HCT116 (cell line): ENCODE results near the gene KCND2. TPM values are rescaled to one million over a fixed set of nuclear protein-coding genes. Genes with fewer than 3 reads are reported as not detected.

Experiments
- ATAC-seq: fragments of 200-7000 bp; cut with Tn5 transposase; 2 replicates; pipeline ENCODE4 v1.9.1; 2020; ENCODE audit warnings: mild to moderate bottlenecking, moderate library complexity
- BruUV-seq: library from RNA; stranded (reverse); fragments of 400-500 nt; replicated peaks from 2 replicates; lab custom pipeline; 2021; lab: Mats Ljungman, UMichigan
- CTCF ChIA-PET: fragments of 300-600 bp; sonication (Branson Sonifier 250); formaldehyde crosslinking; loops from one replicate; lab custom pipeline; 2021; ENCODE audit warnings: antibody characterized with exemption; lab: Charles Lee
- POLR2A ChIA-PET: fragments of 300-600, 350-600 bp; sonication (Branson Sonifier 250); formaldehyde crosslinking; loops from one replicate; lab custom pipeline; 2021; ENCODE audit warnings: antibody characterized with exemption; lab: Charles Lee
- RAD21 ChIA-PET, 2 experiments: fragments of 300-600 bp; sonication (Branson Sonifier 250); formaldehyde crosslinking; loops; one replicate each; lab custom pipeline; 2023; ENCODE audit warnings: low total read pairs in 2 of 2; ENCODE audit not compliant: uncharacterized antibody in 2 of 2, unreplicated experiment in 2 of 2, low non-redundant PET in 1 of 2; lab: Charles Lee
- DNase-seq: peaks from one replicate; pipeline ENCODE4 v3.0.0-alpha.2; 2010; ENCODE audit warnings: low read depth, low spot score
- H2AFZ ChIP-seq: fragments of 200-600 bp; shearing (Covaris generic), sonication (generic); 2 replicates; pipeline ENCODE4 v1.6.1; 2017; ENCODE audit warnings: low read depth, mixed run types, mixed read lengths, antibody characterized with exemption, low read length; ENCODE audit not compliant: poor library complexity, severe bottlenecking
- H3K27ac ChIP-seq: 2 replicates; pipeline ENCODE4 v1.5.1; 2012; ENCODE audit warnings: low read depth, low read length
- H3K27me3 ChIP-seq: fragments of 200-600 bp; sonication (generic); 2 replicates; pipeline ENCODE4 v1.6.1; 2016; ENCODE audit warnings: mixed run types, low read length, mixed read lengths; ENCODE audit not compliant: insufficient read depth
- H3K36me3 ChIP-seq, 2 experiments: fragments of 200-500 bp in 1 of 2; fragments of 200-600 bp in 1 of 2; sonication (Bioruptor generic) in 1 of 2; sonication (generic) in 1 of 2; 2 replicates each; pipeline versions ENCODE4 v1.5.1 to v1.6.1; 2014 to 2016; ENCODE audit warnings: low read length in 2 of 2, inconsistent platforms in 1 of 2, mixed read lengths in 1 of 2, mixed run types in 1 of 2; ENCODE audit not compliant: insufficient read depth in 2 of 2, control insufficient read depth in 1 of 2
- H3K4me1 ChIP-seq, 2 experiments: fragments of 200-600 bp in 1 of 2; sonication (generic) in 1 of 2; 2 replicates each; pipeline versions ENCODE4 v1.5.1 to v1.6.1; 2012 to 2017; ENCODE audit warnings: low read length in 2 of 2, inconsistent platforms in 1 of 2, mild to moderate bottlenecking in 1 of 2, mixed read lengths in 1 of 2, mixed run types in 1 of 2, moderate library complexity in 1 of 2; ENCODE audit not compliant: insufficient read depth in 2 of 2, control insufficient read depth in 1 of 2
- H3K4me2 ChIP-seq: fragments of 200-600 bp; sonication (generic); 2 replicates; pipeline ENCODE4 v1.6.1; 2017; ENCODE audit warnings: mixed run types, low read length, mixed read lengths
- H3K4me3 ChIP-seq, 2 experiments: fragments of 200-600 bp in 1 of 2; sonication (generic) in 1 of 2; replicated peaks in 1 of 2; 2 replicates each; pipeline ENCODE4 v1.5.1; 2011 to 2016; ENCODE audit warnings: low read length in 2 of 2, control low read depth in 1 of 2, low read depth in 1 of 2, mild to moderate bottlenecking in 1 of 2, mixed read lengths in 1 of 2, mixed run types in 1 of 2
- H3K79me2 ChIP-seq: fragments of 200-600 bp; sonication (generic); 2 replicates; pipeline ENCODE4 v1.6.1; 2017; ENCODE audit warnings: mild to moderate bottlenecking, mixed run types, low read length, moderate library complexity, mixed read lengths; ENCODE audit not compliant: insufficient read depth
- H3K9ac ChIP-seq: fragments of 200-600 bp; sonication (generic); 2 replicates; pipeline ENCODE4 v1.6.1; 2016; ENCODE audit warnings: low read length, mixed read lengths
- H3K9me2 ChIP-seq: fragments of 200-600 bp; sonication (generic), shearing (Covaris generic); 2 replicates; pipeline ENCODE4 v1.6.1; 2017; ENCODE audit warnings: mixed run types, mild to moderate bottlenecking, moderate library complexity; ENCODE audit not compliant: insufficient read depth
- H3K9me3 ChIP-seq, 2 experiments: fragments of 200-500 bp in 1 of 2; fragments of 200-600 bp in 1 of 2; sonication (Bioruptor generic) in 1 of 2; sonication (generic) in 1 of 2; 2 replicates each; pipeline ENCODE4 v1.6.1; 2014 to 2017; ENCODE audit warnings: low read length in 2 of 2, mixed read lengths in 2 of 2, inconsistent platforms in 1 of 2, low read depth in 1 of 2, mild to moderate bottlenecking in 1 of 2, mixed run types in 1 of 2, moderate library complexity in 1 of 2; ENCODE audit not compliant: control insufficient read depth in 1 of 2, insufficient read depth in 1 of 2
- H4K20me1 ChIP-seq: fragments of 200-600 bp; sonication (generic), shearing (Covaris generic); 2 replicates; pipeline ENCODE4 v1.6.1; 2017; ENCODE audit warnings: mixed run types, mild to moderate bottlenecking, moderate library complexity; ENCODE audit not compliant: insufficient read depth
- ATF3 ChIP-seq: IDR thresholded peaks from 2 replicates; pipeline ENCODE4 v1.6.1; 2012
- CBX3 ChIP-seq: IDR thresholded peaks from 2 replicates; pipeline ENCODE4 v1.6.1; 2012; ENCODE audit warnings: low read depth
- CEBPB ChIP-seq: IDR thresholded peaks from 2 replicates; pipeline ENCODE4 v1.6.1; 2012; ENCODE audit warnings: low read depth
- CTCF ChIP-seq, 3 experiments: fragments of 200-600 bp in 1 of 3; sonication (generic) in 1 of 3; IDR thresholded peaks in 2 of 3; conservative IDR thresholded peaks in 1 of 3; 2 replicates each; pipeline ENCODE4 v1.5.1; 2012 to 2017; ENCODE audit warnings: low read depth in 2 of 3, low read length in 2 of 3, antibody characterized with exemption in 1 of 3, borderline replicate concordance in 1 of 3, control low read depth in 1 of 3, mild to moderate bottlenecking in 1 of 3, mixed read lengths in 1 of 3, mixed run types in 1 of 3, moderate library complexity in 1 of 3; ENCODE audit not compliant: insufficient read depth in 1 of 3
- EGR1 ChIP-seq: IDR thresholded peaks from 2 replicates; pipeline ENCODE4 v1.6.1; 2012; ENCODE audit warnings: low read depth
- ELF1 ChIP-seq: IDR thresholded peaks from 2 replicates; pipeline ENCODE4 v1.6.1; 2012; ENCODE audit warnings: low read depth, borderline replicate concordance
- EZH2phosphoT487 ChIP-seq: fragments of 200-600 bp; IDR thresholded peaks from 2 replicates; pipeline ENCODE4 v1.6.1; 2018; ENCODE audit warnings: antibody characterized with exemption, borderline replicate concordance
- FOSL1 ChIP-seq: IDR thresholded peaks from 2 replicates; pipeline ENCODE4 v1.6.1; 2012; ENCODE audit warnings: low read depth
- JUND ChIP-seq: IDR thresholded peaks from 2 replicates; pipeline ENCODE4 v1.6.1; 2012
- POLR2A ChIP-seq: IDR thresholded peaks from 2 replicates; pipeline ENCODE4 v1.7.0; 2011; ENCODE audit warnings: borderline replicate concordance; ENCODE audit not compliant: insufficient read depth, insufficient read length; ENCODE audit errors: extremely low read depth
- POLR2AphosphoS5 ChIP-seq: IDR thresholded peaks from 2 replicates; pipeline ENCODE4 v1.6.1; 2011; ENCODE audit warnings: mild to moderate bottlenecking, low read depth, low read length, moderate library complexity
- SP1 ChIP-seq: IDR thresholded peaks from 2 replicates; pipeline ENCODE4 v1.6.1; 2012; ENCODE audit warnings: low read depth
- SRF ChIP-seq: IDR thresholded peaks from 2 replicates; pipeline ENCODE4 v1.6.1; 2012; ENCODE audit warnings: low read depth
- TCF7L2 ChIP-seq: IDR thresholded peaks from 2 replicates; pipeline ENCODE4 v1.7.0; 2011; ENCODE audit warnings: borderline replicate concordance, inconsistent platforms; ENCODE audit not compliant: insufficient read depth, insufficient read length; ENCODE audit errors: extremely low read depth
- ZFX ChIP-seq: fragments of 450-650 bp; IDR thresholded peaks from 2 replicates; pipeline ENCODE4 v1.6.1; 2017
- ZNF274 ChIP-seq: fragments of 200-500 bp; sonication (Bioruptor generic); IDR thresholded peaks from 2 replicates; pipeline ENCODE4 v1.6.1; 2014; ENCODE audit warnings: mild to moderate bottlenecking, low read depth, low read length, inconsistent platforms
- intact Hi-C: fragments of 100-400 bp; cut with micrococcal nuclease; formaldehyde crosslinking; loops from 2 replicates; pipeline ENCODE4 v1.10.0; 2022
- total RNA-seq: library from RNA; stranded (reverse); gene quantifications from one replicate; pipeline ENCODE4 v1.2.1, GENCODE V29; 2021; ENCODE audit not compliant: unreplicated experiment
- TF ChIP-seq, protein P1 (sequence below): IDR thresholded peaks from 2 replicates; pipeline ENCODE4 v1.6.1; 2011; ENCODE audit warnings: mild to moderate bottlenecking, low read length, moderate library complexity; ENCODE audit not compliant: insufficient replicate concordance; ENCODE audit errors: extremely low read depth

KCND2 gene
- total RNA-seq, 1 experiment from 2014 or later, result 0.05 TPM

- H3K79me2 ChIP-seq, result no peaks in the 10 kb centered on the region
- no peaks in the 10 kb centered on the region for H3K4me1 ChIP-seq
- no peaks in the 10 kb centered on the region for H3K36me3 ChIP-seq
- no peak for ATAC-seq
- TF ChIP-seq, protein P1, sequence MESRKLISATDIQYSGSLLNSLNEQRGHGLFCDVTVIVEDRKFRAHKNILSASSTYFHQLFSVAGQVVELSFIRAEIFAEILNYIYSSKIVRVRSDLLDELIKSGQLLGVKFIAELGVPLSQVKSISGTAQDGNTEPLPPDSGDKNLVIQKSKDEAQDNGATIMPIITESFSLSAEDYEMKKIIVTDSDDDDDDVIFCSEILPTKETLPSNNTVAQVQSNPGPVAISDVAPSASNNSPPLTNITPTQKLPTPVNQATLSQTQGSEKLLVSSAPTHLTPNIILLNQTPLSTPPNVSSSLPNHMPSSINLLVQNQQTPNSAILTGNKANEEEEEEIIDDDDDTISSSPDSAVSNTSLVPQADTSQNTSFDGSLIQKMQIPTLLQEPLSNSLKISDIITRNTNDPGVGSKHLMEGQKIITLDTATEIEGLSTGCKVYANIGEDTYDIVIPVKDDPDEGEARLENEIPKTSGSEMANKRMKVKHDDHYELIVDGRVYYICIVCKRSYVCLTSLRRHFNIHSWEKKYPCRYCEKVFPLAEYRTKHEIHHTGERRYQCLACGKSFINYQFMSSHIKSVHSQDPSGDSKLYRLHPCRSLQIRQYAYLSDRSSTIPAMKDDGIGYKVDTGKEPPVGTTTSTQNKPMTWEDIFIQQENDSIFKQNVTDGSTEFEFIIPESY, result no peak
- TF ChIP-seq FOSL1 (no peak), JUND (no peak), ZFX (no peak), EZH2phosphoT487 (no peak), CBX3 (no peak), SP1 (no peak), EGR1 (no peak), POLR2A (no peak), POLR2AphosphoS5 (no peak), SRF (no peak), ELF1 (no peak)
- no peak overlapping the region for H2AFZ ChIP-seq
- DNase-seq, result no peak
- no peaks in the 10 kb centered on the region for H3K9me2 ChIP-seq
- no peak overlapping the region for H3K27ac ChIP-seq
- H3K4me2 ChIP-seq, result no peak overlapping the region
- RAD21 ChIA-PET, result no interaction called here
- CTCF ChIA-PET, result no interaction called here
- no peaks in the 10 kb centered on the region for H3K9me3 ChIP-seq
- H3K4me3 ChIP-seq, result no peak overlapping the region
- no TSS peak for BruUV-seq
- H3K9ac ChIP-seq, result no peak overlapping the region
- no peaks in the 10 kb centered on the region for H4K20me1 ChIP-seq
- intact Hi-C loops, result no loop called here
- no peaks in the 10 kb centered on the region for H3K27me3 ChIP-seq
- POLR2A ChIA-PET, result no interaction called here
Observed at GRCh38 chr7:120717166-120717565, 444.2 kb downstream of the KCND2 start.

GRCh38 chr7:120718361-120718760, 445.4 kb downstream of the KCND2 start:
- Histone ChIP-seq H3K9me3 (no peaks in the 10 kb centered on the region), H3K9me2 (no peaks in the 10 kb centered on the region), H3K79me2 (no peaks in the 10 kb centered on the region), H3K4me3 (no peak overlapping the region), H3K4me2 (no peak overlapping the region), H3K9ac (no peak overlapping the region), H3K4me1 (no peaks in the 10 kb centered on the region), H3K36me3 (no peaks in the 10 kb centered on the region), H4K20me1 (no peaks in the 10 kb centered on the region), H3K27me3 (no peaks in the 10 kb centered on the region), H3K27ac (no peak overlapping the region), H2AFZ (no peak overlapping the region)
- CTCF ChIA-PET, result no interaction called here
- no TSS peak for BruUV-seq
- DNase-seq (no peak), ATAC-seq (no peak)
- TF ChIP-seq ZFX (no peak), SRF (no peak), POLR2AphosphoS5 (no peak), CEBPB (no peak), ATF3 (no peak), CTCF (IDR thresholded peaks at IDR 0.05 in 2 of 3, conservative IDR thresholded peaks at IDR 0.05 in 1 of 3; ENCODE audit: borderline replicate concordance in 1 of 3, insufficient read depth in 1 of 3, low read depth in 2 of 3, low read length in 2 of 3) (no peak), ZNF274 (no peak), TCF7L2 (no peak), CBX3 (no peak)
- RAD21 ChIA-PET, result no interaction called here
- intact Hi-C loops, result no loop called here
- POLR2A ChIA-PET, result no interaction called here
